Activated T-helper 1 cell treated with Interleukin-2 at 50 U/mL for 16 hours (primary cell): Measurements from ENCODE around the gene DDX31.
"Not testable (repeated sequence)": the region's sequence is repeated elsewhere in the genome, so short reads cannot be mapped to it uniquely, and the experiment has no call there.

ENCODE experiments used
- DNase-seq: peaks from one replicate; pipeline ENCODE4 v3.0.0-alpha.2; 2020; ENCODE audit warnings: low read depth

The DDX31 gene

DNA sequence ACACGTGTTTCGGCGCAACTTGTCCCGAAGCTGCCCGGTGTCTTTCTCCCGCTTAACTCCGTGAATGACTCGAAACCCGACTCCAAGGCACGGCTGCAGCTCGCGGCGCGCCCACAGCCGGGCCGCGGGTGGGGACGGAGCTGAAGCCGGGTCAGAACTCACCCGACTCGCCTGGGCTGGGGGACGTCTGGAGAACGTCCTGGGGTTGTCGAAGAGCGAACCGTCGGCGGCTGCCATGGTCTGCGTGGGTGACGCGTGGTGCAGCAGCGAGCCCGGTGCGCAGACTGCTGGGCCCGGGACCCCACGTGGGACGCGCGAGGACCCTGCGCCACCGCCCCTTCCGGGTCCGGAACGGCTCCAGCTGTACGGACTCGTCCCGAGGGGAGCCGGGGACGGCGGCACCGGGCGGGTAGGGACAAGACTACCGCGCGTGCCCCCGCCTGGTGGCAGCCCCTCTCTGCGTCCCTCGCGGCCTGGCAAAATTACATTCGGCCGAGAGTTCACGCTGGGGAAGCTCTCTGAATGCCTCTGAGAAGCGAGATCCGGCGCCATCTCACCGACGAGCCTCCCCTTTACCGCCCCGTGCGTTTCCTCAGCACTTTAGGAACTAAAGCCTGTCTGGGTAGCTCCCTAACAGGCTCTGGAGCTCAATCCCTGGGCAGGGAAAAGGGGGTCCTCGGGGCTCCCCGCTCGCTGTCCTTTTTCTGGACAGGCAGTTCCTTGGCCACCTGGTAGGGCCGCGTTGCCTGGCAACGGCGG is at the start of gene DDX31:
TSS of gene DDX31 (minus strand) at position 286 of the 759 bp plus-strand sequence. CDS start at position 237, 49 bp downstream.
- peak; percentile 81 for DNase-seq

GRCh38 chr9:132718381-132718928 is 48.7 kb upstream of the DDX31 start:
- DNase-seq = not testable (repeated sequence)

DNA sequence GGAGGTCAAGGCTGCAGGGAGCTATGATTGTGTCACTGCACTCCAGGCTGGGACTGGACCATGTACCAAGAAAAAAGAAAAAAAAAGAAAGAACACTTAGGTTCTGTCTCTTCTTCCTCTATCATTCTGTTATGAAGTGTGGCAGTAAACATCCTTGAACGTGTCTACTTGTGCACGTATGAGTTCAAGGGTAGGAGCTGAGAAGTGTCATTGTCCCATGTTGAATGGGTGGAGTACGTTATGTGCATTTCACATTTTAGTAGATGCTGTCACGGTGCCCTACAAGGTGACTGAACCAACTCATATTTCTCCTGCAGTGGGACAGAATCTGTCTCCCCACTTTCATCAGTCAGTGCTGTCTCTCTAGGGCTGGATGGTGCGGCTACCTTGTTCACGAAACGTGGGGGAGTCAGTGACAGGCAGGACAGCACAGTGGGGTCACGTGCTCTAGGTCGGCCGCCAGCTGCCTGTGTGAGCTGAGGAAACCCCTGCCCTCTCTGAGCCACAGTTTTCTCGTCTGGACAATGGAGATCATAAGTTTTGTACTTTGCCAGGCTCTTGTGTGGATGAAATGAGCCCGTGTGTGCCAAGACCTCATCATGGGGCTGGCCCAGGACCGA is 47.7 kb upstream of the DDX31 start:
- DNase-seq = no peak

DNA sequence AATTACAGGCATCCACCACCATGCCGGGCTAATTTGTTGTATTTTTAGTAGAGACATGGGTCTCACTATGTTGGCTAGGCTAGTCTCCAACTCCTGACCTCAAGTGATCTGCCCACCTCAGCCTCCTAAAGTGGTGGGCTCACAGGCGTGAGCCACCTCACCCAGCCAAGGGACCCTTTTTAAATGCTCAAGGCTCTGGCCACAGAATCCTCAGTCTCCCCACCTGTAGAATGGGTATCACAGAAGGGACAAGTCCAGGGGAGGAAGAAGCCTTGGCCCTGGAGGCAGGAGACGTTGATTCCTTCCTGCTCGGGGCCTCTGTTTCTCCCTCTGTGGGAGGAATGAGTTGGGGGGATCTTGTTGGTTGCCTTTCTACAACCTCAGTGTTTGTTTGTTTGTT is 46.2 kb upstream of the DDX31 start:
- DNase-seq = no peak

DNA sequence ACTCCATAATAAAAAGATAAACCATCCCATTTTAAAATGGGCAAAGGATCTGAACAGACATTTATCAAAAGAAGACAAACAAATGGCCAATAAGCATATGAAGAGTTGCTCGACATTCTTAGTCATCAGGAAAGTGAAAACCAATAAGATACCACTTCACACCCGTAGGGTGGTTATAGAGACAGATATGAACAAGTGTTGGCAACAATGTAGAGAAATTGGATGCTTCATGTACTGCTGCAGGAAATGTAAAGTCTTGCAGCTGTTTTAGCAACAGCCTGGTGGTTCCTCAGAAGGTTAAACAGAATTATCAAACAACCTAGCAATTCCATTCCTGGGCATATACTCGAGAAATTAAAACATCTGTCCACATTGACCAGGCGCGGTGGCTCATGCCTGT is 43.0 kb upstream of the DDX31 start:
- no peak for DNase-seq

- no peak for DNase-seq
Measured at GRCh38 chr9:132711846-132712245, 42.1 kb upstream of the DDX31 start.

DNA sequence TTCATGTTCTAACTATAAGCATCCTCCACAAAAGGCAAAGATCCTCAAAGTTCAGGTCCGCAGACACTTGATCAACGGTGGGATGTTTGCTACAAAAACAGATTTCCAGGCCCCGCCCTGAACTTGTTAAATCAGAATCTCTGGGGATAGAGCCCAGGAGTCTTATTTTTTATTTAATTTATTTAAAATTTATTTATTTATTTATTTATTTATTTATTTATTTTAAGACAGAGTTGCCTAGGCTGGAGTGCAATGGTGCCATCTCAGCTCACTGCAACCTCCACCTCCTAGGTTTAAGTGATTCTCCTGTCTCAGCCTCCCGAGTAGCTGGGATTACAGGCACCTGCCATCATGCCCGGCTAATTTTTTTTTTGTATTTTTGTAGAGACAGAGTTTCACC is 41.4 kb upstream of the DDX31 start:
- not testable (repeated sequence) for DNase-seq

GRCh38 chr9:132710333-132710732 is 40.5 kb upstream of the DDX31 start:
- no peak for DNase-seq

DNA sequence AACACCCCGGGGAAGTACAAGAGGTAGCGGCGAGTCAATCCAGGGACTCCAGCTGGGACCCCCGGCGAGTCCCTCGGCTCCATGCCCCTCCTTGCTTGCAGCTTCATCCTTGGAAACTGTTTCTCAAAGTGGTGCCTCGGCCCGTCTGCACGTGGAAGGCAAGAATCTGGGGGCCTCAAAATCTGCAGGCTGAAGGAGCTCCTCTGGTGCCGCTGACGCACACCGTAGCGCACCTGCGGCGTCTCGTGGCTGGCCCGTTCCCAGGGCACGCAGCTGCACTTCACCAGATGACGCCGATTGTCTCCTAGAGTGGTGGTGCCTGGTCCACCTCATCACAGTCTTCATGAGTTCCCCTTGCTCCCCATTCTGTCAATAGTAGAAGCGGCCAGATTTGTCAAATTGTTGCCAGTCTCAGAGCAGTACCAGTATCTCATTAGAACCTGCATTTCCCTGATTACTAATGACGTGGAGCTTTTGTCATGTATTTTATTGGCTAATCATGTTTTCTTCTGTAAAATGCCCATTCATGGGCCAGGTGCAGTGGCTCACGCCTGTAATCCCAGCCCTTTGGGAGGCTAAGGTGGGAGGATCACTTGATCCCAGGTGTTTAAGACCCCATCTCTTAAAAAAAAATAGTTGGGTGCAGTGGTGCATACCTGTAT is 39.1 kb upstream of the DDX31 start:
- no peak for DNase-seq

DNA sequence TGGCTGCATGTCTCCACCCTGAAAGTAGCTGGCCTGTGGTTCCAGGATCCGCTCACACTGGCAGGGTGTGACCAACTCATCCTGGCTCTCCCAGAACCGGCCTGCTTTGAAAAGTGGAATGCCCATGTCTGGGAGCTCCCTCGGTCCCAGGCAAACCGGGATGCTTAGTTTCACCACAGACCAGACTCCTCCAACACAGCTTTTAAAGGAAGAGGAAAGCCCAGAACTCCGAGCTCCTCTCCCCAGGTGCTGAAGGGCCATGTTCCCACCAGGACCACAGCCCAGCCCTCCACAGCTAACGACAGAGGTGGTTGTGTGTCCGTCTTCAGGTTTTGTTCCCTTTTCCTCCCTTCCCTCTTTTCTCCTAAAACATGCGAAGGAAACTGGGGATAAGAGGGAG is 38.5 kb upstream of the DDX31 start:
- no peak for DNase-seq

- no peak for DNase-seq
Measured at GRCh38 chr9:132703336-132703735, 33.6 kb upstream of the DDX31 start.

GRCh38 chr9:132702254-132702653 is 32.5 kb upstream of the DDX31 start:
- no peak for DNase-seq

DNA sequence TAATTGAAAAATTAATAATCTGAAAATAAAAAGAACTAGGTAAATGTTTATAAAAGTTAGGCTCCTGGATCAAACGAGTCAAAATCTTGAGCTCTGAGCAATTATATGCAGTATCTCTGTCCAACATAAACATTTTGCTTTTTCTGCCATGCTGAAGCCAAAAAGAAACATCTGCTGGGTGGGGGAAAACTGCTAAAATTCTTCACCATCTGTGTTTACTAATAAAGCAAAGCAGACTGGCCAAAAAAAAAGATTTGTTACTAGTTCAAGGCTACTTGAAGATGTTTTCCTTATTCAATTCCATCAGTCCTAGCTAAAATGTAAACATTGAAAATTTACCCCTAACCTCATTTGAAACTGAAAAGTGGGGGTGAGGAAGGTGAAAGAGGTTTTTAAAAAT is 30.2 kb upstream of the DDX31 start:
- no peak for DNase-seq

- no peak for DNase-seq
Measured at GRCh38 chr9:132698989-132699388, 29.2 kb upstream of the DDX31 start.

- DNase-seq = no peak
Measured at GRCh38 chr9:132697230-132697629, 27.4 kb upstream of the DDX31 start.

- no peak for DNase-seq
Measured at GRCh38 chr9:132694144-132694543, 24.4 kb upstream of the DDX31 start.

DNA sequence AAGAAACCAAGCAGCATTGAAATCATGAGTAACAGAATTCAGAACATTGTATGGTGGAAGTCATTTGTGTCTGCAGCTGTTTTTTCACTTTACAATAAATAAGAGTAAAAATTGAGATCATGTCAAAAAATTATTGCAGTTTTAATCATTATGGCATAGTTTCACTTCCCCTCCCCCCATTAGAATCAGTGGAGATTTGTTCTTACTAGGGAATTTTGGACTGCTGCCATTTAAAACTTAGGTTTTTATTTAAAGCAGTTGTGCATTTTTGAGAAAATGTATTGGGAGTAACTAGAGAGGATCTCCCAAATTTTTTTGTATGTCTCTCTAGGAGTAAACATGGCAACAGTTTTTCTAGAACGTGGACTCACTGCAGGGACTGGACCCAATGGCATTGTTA is 20.9 kb upstream of the DDX31 start:
- DNase-seq = no peak

- no peak for DNase-seq
Measured at GRCh38 chr9:132683873-132684272, 14.1 kb upstream of the DDX31 start.

- DNase-seq = no peak
Measured at GRCh38 chr9:132681561-132681960, 11.8 kb upstream of the DDX31 start.

GRCh38 chr9:132679946-132680625 is 10.3 kb upstream of the DDX31 start:
- DNase-seq = no peak

- DNase-seq = no peak
Measured at GRCh38 chr9:132677976-132678375, 8.2 kb upstream of the DDX31 start.

DNA sequence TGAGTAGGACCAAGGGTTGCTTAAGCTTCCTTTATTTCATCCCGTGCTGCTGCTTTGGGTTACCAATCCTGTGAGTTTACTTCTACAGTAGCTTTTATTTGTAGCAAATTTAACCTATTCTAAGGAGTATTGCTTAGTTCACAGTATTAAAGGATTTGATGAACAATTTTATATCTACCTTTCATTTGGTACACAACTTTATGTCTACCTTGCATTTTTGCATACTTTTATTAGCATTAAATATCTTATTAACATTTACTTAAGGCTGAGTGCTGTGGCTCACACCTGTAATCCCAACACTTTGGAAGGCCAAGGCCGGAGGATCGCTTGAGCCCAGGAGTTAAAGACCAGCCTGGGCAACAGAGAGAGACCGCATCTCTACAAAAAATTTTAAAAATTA is 4.7 kb upstream of the DDX31 start:
- no peak for DNase-seq
